Activated gamma-delta T cell (primary cell): ENCODE results near the gene ZFPM1.
"Not testable (repeated sequence)": the region's sequence is repeated elsewhere in the genome, so short reads cannot be mapped to it uniquely, and the experiment has no call there.

Source experiments
- DNase-seq: peaks from one replicate; lab custom pipeline; 2025; lab: John Stamatoyannopoulos, UW

ZFPM1 gene

GRCh38 chr16:88464447-88465318 is 11.6 kb downstream of the ZFPM1 start:
- no peak for DNase-seq

DNA sequence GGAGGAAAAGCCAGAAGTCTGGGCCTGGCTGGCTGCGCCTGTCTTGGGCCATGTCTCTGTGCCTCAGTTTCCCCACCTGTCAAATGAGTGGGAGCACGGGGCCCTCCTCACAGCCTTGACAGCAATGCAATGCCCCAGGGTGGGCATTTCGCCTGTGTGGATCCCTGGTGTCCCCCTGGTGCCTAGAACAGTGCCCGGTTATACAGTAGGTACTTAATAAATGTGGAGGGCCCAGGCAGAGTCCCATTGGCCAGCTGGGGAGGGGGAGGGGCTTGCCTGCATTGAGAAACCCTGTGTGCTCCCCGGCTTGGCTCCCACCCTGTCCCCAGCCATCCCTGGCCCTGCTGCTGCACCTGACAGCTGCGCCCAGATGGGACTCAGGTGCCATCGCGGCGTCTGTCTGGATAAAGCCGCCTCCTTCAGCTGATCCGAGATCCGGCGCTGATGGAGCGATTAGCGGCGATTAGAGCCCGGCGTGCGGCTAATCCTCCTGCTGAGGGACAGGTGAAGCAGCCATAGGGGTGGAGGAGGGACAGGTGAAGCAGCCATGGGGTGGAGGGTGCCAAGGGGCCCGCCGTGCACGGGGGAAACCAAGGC is 12.4 kb downstream of the ZFPM1 start:
- no peak for DNase-seq

DNA sequence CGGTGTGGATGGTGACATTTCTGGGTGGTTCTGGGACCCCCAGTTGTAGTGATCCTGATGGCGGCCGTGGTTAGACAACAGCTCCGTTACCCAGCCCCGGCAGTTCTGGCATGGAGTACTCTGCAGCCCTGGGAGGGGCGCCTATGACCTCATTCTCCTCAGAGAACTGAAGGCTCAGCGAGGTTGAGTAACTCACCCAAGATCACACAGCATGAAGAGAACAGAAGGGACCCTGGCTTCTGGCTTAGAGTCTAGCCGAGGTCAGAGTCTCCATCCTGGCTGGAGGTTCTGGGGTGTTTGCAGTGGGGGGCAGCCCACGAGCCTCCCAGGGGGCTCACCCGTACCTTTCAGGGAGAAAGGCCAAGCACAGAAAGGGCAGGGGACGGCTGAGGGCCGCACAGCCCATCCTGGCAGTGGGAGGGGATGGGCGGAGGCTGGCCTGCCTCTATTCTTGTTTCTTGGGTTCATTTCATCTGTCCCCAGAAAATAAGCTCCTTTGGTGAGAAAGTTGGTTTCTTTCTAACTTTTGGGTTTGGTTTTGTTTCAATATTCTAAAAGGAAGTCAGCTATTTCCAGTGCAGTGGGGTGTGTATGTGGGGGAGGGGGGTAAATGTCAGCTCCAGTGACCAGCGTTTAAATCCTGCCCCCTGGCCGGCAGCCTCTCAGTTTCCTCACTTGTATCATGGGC is 13.2 kb downstream of the ZFPM1 start:
- no peak for DNase-seq

- DNase-seq: no peak
Observed at GRCh38 chr16:88466949-88467348, 13.9 kb downstream of the ZFPM1 start.

DNA sequence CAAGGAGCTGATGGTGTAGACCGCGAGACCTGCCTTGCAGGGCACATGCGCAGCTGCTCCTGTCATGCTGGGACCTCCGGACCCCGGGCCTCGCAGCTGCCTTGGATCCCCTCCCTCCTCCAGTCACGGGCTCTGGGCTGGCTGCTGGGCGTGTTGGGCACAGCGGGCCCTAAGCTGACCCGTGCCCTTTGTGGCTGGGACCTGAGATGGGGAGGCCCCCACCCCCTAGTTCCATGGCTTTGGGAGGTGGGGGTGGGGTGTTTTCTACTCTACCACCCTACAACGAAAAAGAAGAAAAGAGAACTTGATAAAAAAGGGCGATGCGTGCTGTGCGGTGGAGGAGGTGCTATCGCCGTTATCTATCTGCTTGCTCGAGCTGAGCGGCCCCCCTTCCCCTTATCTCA is 14.5 kb downstream of the ZFPM1 start:
- no peak for DNase-seq

GRCh38 chr16:88468275-88469129 is 15.4 kb downstream of the ZFPM1 start:
- no peak for DNase-seq

DNA sequence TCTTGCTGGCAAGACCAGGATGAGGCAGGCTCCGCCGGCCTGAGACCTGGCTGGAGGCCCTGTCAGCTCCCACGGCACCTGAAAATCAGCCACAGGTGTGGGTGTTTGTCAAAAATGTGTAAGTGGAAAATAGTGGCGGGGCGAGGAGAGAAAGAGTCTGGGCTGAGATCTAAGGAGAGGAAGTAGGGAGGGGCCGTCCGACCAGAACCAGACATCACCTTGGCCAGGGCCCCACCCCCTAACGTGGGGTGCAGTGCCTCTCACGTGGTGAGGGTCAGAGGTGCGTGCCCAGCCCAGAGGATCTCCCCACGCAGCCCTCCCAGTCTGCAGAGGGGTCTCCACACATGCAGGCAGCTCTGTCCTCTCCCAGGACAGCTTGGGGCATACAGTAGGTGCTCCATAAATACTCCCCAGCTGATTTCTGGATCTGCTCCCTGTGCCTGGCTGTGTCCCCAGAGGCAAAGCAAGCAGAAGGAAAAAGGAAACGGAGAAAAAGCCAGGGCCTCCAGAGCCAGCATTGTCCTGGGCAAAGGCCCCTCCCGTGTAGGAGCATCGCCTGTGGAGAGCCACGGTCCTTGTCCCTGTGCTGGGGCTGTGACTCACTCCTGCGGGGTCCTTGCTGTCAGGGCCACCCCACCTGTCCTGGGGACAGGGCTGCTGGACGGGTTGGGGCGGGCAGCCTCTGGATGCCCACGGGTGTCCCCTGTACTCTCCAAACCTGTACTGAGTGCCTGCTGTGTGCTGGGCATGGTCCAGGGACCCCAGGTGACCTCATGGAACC is 16.7 kb downstream of the ZFPM1 start:
- DNase-seq: no peak

DNA sequence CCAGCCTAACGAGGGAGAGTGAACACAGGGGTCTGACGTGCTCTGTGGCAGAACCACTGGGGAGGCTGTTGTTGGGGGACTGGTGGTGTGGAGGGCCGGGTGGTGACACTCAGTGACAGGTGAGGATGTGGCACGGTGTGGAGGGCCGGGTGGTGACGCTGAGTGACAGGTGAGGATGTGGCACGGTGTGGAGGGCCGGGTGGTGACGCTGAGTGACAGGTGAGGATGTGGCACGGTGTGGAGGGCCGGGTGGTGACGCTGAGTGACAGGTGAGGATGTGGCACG is 17.3 kb downstream of the ZFPM1 start:
- not testable (repeated sequence) for DNase-seq

DNA sequence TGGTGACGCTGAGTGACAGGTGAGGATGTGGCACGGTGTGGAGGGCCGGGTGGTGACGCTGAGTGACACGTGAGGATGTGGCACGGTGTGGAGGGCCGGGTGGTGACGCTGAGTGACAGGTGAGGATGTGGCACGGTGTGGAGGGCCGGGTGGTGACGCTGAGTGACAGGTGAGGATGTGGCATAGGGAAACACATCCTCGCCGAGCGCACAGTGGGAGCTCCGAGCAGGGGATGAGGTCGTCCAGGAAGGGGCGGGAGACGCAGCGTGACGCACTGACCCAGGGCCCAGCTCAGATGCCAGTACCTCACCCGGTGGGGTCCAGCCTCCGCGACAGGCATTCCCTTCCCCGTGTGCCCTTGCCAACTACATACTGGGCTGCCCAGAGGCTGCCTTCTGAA is 17.6 kb downstream of the ZFPM1 start:
- peak; percentile 57 for DNase-seq

DNA sequence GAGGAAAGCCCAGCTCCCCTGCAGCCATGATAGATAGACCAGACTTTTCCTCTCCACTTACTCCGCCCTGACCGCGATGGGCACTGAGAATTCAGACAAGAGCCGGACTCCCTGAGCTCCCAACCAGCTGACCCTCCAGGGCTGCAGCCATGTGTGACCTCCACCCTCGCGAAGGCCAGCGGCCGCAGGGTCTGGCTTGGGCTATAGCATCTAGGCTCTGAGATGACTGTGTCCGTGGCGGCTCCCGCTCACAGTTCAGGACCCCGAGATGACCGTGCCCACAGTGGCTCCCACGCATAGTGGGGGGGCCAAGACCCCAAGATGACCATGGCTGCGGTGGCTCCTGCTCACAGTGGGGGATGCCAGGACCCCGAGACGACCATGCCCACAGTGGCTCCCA is 18.0 kb downstream of the ZFPM1 start:
- DNase-seq: no peak

- DNase-seq: no peak
Observed at GRCh38 chr16:88471575-88471974, 18.5 kb downstream of the ZFPM1 start.

GRCh38 chr16:88472069-88472468 is 19.0 kb downstream of the ZFPM1 start:
- no peak for DNase-seq

DNA sequence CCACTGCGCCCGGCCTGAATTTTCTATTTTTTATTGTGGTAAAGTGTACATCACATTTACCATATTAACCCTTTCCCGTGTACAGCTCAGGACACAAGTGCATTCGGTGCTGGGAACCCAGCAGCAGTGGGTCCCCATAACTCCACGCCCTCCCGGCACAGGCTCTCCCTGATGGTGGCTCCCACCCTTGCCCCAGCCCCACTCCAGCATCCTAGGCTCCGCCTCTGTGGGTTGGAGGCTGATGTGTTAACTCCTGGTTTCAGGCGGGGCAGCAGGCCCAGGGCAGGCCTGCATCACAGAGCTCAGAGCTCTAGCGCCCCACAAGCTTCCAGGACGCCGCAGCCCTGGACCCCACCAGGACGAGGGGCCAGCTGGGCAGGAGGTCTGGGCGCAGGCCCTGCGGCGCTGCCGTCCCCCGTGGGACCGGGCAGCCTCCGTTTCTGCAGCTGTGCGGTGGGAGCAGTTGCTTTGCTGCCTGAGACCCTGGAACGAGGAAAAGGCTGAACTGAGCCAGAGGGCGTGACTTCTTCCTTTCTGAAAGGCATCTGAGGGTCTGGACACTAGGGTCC is 19.6 kb downstream of the ZFPM1 start:
- no peak for DNase-seq

DNA sequence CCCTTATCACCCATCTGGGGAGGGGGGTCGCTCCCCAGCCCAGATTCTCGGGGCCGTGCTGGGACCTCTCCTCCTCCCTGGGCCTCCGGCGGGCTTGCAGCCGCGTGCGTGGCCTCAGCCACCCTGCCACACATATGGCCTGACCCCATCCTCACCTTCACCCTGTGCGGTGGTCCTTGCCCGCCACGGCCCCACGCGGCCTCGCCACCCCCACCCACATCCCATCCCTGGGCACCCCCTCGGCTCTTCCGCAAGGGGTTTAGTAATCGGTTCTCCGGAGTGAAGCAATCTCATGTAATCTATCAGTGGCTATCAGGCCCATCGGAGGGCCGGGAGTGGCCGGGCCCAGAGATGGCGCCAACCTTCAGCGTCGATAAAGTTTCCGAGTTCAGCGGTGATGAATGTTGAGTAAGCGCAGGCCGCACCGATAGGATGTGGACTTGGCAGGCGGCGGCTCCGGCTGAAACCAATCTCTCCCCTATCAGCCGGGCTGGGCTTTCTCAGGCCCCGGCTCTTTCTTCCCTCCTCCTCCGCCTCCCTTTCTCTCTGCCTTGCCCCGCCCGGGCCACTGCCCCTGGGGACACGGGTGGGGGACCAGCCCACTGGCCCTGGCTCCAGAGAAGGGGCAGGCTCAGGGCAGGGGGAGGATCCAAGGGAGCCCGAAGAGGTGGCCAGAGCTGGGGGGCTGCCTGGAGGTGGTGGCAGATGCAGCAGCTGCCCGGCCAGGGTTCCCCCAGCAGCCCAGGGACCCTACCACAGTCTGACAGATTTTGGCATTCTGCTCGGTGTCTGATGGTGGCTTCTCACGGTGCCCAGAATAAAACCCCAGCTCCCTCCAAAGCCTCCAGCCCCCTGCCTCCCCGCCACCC is 20.8 kb downstream of the ZFPM1 start:
- no peak for DNase-seq

DNA sequence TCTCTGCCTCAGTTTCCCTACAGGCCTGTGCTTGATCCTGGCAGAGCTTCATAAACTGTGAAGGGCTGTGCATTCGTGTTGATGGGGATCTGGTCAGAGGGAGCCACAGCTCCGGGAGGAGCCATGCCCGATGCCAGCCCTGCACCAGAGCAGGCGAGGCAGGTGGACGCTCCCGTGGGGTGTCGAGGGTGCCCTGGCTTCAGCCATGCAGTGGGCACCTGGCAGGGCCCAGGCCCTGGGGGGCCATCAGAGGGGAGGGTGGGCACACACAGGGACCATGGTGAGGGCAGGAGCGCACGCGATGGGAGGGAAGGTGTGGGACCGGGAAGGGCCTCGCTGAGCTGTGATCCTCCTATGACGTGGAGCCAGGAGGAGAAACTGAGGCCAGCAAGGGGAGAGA is 22.0 kb downstream of the ZFPM1 start:
- DNase-seq: no peak

GRCh38 chr16:88476203-88476602 is 23.1 kb downstream of the ZFPM1 start:
- DNase-seq: no peak

GRCh38 chr16:88476817-88477397 is 23.8 kb downstream of the ZFPM1 start:
- DNase-seq: no peak

DNA sequence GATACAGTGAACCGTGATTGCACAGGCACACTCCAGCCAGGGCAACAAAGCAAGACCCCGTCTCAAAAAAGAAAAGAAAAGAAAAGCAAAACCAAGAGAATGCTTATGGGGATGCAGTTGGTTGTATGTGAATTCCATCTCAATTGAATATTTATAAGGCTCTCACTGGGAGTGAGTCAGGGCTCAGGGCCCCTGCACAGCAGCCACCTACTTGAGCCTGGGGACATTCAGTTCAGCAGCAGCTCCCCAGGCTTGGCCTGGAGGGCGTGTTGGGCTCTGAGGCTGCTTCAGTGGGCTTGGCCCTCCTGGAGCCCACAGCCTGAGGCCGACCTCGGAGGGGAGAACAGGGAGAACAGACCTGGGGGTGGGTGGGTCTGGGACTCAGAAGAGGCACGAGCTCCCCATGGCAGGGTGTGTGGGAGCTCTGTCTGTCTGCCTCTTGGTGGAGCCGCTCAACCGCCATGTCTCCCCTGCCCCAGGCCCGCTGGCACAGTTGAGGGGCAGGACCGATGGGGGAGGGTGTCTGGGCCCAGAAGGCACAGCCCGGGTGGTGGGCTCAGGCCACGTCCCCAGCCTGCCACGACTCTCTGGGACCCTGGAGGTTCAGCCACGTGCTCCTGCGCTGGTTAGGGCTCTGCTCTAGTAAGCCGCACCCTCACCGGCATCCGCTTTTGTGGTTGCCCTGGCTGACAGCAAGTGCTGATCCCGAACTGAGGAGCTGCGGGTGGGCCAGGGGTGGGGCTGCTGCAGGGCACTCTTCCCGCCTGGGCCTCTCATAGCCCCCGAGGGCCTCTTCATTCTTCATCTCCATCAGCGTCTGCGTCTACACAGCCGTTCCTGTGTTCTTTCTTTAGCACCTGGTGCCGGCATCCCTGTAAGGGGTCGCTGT is 24.8 kb downstream of the ZFPM1 start:
- DNase-seq: no peak
